Amygdala (tissue), 56 donors: ENCODE results near the gene ATG9B.
A peak's percentile ranks its signal among the peaks of the same experiment; 100 is the strongest.
"Not testable (repeated sequence)": the region's sequence is repeated elsewhere in the genome, so short reads cannot be mapped to it uniquely, and the experiment has no call there.

ENCODE experiments used
- DNase-seq, 56 donors: peaks; one replicate each; lab custom pipeline; 2025; lab: John Stamatoyannopoulos, UW

ATG9B gene

GRCh38 chr7:151018421-151019129 is 5.7 kb downstream of the ATG9B start:
- DNase-seq: peak in 10 of 56 donors; percentile 5 to 45 (median 24)

GRCh38 chr7:151017953-151018420 is 6.3 kb downstream of the ATG9B start:
- peak in 32 of 56 donors; percentile 8 to 71 (median 30) for DNase-seq

- no peak for DNase-seq
Measured at GRCh38 chr7:151017370-151017952, 6.8 kb downstream of the ATG9B start.

- DNase-seq: no peak
Measured at GRCh38 chr7:151016942-151017341, 7.4 kb downstream of the ATG9B start.

- no peak for DNase-seq
Measured at GRCh38 chr7:151016505-151016904, 7.8 kb downstream of the ATG9B start.

GRCh38 chr7:151015967-151016366 is 8.3 kb downstream of the ATG9B start:
- no peak for DNase-seq

- no peak for DNase-seq
Measured at GRCh38 chr7:151014950-151015349, 9.3 kb downstream of the ATG9B start.

- DNase-seq: peak in 52 of 56 donors; percentile 7 to 89 (median 56)
Measured at GRCh38 chr7:151013733-151014497, 10.4 kb downstream of the ATG9B start.

- DNase-seq: no peak
Measured at GRCh38 chr7:151013356-151013732, 10.9 kb downstream of the ATG9B start.

GRCh38 chr7:151012911-151013347 is 11.4 kb downstream of the ATG9B start:
- DNase-seq: peak in 1 of 56 donors; percentile 12

GRCh38 chr7:151012031-151012692 is 12.1 kb downstream of the ATG9B start:
- no peak for DNase-seq

- DNase-seq: not testable (repeated sequence)
Measured at GRCh38 chr7:151011616-151012015, 12.7 kb downstream of the ATG9B start.

- DNase-seq: no peak
Measured at GRCh38 chr7:151011097-151011409, 13.2 kb downstream of the ATG9B start.

GRCh38 chr7:151010307-151011096 is 13.8 kb downstream of the ATG9B start:
- no peak for DNase-seq

- DNase-seq: no peak
Measured at GRCh38 chr7:151010037-151010306, 14.3 kb downstream of the ATG9B start.

GRCh38 chr7:151009327-151010036 is 14.8 kb downstream of the ATG9B start:
- no peak for DNase-seq

- DNase-seq: peak in 19 of 56 donors; percentile 3 to 59 (median 17)
Measured at GRCh38 chr7:151008511-151009323, 15.6 kb downstream of the ATG9B start.

- no peak for DNase-seq
Measured at GRCh38 chr7:151008143-151008510, 16.2 kb downstream of the ATG9B start.

- DNase-seq: no peak
Measured at GRCh38 chr7:151007469-151007898, 16.8 kb downstream of the ATG9B start.
